Gastrocnemius medialis (tissue), 4 donors: ENCODE data around the gene HABP2. TPM values are rescaled to one million over a fixed set of nuclear protein-coding genes. Genes with fewer than 3 reads are reported as not detected.

Experiments used
- ATAC-seq, 2 donors: fragments of 150-250 bp; one replicate each; pipeline ENCODE4 v1.9.1; 2016
- DNase-seq, 2 donors: peaks; one replicate each; pipeline ENCODE4 v3.0.0-alpha.2; 2019
- H3K27ac ChIP-seq, 4 donors: fragments of 200-600 bp; sonication (generic); 1 replicate in 1 of 4; 2 replicates in 3 of 4; pipeline ENCODE4 v1.5.1; 2016 to 2018; ENCODE audit warnings: mild to moderate bottlenecking in 2 of 4, moderate library complexity in 1 of 4
- H3K27me3 ChIP-seq, 3 donors: fragments of 200-600 bp; sonication (generic) in 2 of 3; 1 replicate in 1 of 3; 2 replicates in 2 of 3; pipeline versions ENCODE4 v1.5.1 to v1.6.0; 2016 to 2019; ENCODE audit warnings: mild to moderate bottlenecking in 1 of 3, moderate library complexity in 1 of 3
- H3K36me3 ChIP-seq, 2 donors: fragments of 200-600 bp; sonication (generic) in 1 of 2; one replicate each; pipeline ENCODE4 v1.5.1; 2017 to 2018
- H3K4me1 ChIP-seq, 2 donors: fragments of 200-600 bp; sonication (generic) in 1 of 2; one replicate each; pipeline ENCODE4 v1.5.1; 2016 to 2017; ENCODE audit warnings: mild to moderate bottlenecking in 2 of 2
- H3K4me3 ChIP-seq, 4 donors: fragments of 200-600 bp; sonication (generic) in 3 of 4; 1 replicate in 1 of 4; 2 replicates in 3 of 4; pipeline ENCODE4 v1.5.1; 2016 to 2019; ENCODE audit warnings: mild to moderate bottlenecking in 2 of 4
- H3K9me3 ChIP-seq, 3 donors: fragments of 200-600 bp; sonication (generic) in 2 of 3; 1 replicate in 1 of 3; 2 replicates in 2 of 3; pipeline ENCODE4 v1.5.1; 2016 to 2019
- CTCF ChIP-seq, 5 experiments: fragments of 450-650 bp in 3 of 5; fragments of 200-600 bp in 2 of 5; sonication (generic) in 2 of 5; IDR thresholded peaks in 4 of 5; conservative IDR thresholded peaks in 1 of 5; 1 replicate in 4 of 5; 2 replicates in 1 of 5; pipeline ENCODE4 v1.5.1; 2016 to 2019; ENCODE audit warnings: antibody characterized with exemption in 5 of 5, mild to moderate bottlenecking in 3 of 5, moderate library complexity in 3 of 5
- POLR2A ChIP-seq, 2 donors: fragments of 450-650 bp; IDR thresholded peaks; one replicate each; pipeline ENCODE4 v1.6.1; 2017; ENCODE audit warnings: antibody characterized with exemption in 2 of 2, mild to moderate bottlenecking in 2 of 2, moderate library complexity in 2 of 2
- in situ Hi-C, 4 donors: fragments of 200-750 bp; cut with MboI; loops; one replicate each; pipeline versions ENCODE4 v1.15.0 to v1.8.0; 2017; ENCODE audit warnings: low sequenced_read_pairs in 4 of 4
- intact Hi-C: fragments of 100-400 bp; cut with DNase I; formaldehyde crosslinking; loops from one replicate; pipeline ENCODE4 v1.15.1; 2023; ENCODE audit warnings: low total_unique reads
- total RNA-seq, 4 donors: library from RNA; depleted of rRNA; stranded (reverse); fragments of >200 nt; gene quantifications; one replicate each; pipeline versions ENCODE4 v1.1.0 to v1.2.3, GENCODE V29; 2016

Gene HABP2
- total RNA-seq, 4 donors from 2014 or later: 0.26 to 0.60 TPM; not detected in 2

- no peak for ATAC-seq
- Histone ChIP-seq H3K4me3 (no peak overlapping the region), H3K9me3 (no peaks in the 10 kb centered on the region), H3K4me1 (peaks cover 0 to 3% of the 10 kb centered on the region in 2 donors), H3K36me3 (no peaks in the 10 kb centered on the region), H3K27ac (no peak overlapping the region), H3K27me3 (no peaks in the 10 kb centered on the region)
- TF ChIP-seq CTCF (IDR thresholded peaks at IDR 0.05 in 4 of 5, conservative IDR thresholded peaks at IDR 0.05 in 1 of 5) (no peak), POLR2A (IDR thresholded peaks at IDR 0.05) (no peak)
- intact Hi-C loops: no loop called here
- in situ Hi-C loops: no loop called here
- no peak for DNase-seq
Observed at GRCh38 chr10:113523628-113524027, 29.2 kb upstream of the HABP2 start.

GRCh38 chr10:113524120-113524519 lies 28.7 kb upstream of the HABP2 start:
- in situ Hi-C loops: no loop called here
- Histone ChIP-seq H3K27ac (no peak overlapping the region), H3K4me1 (peaks cover 0 to 3% of the 10 kb centered on the region in 2 donors), H3K36me3 (no peaks in the 10 kb centered on the region), H3K9me3 (no peaks in the 10 kb centered on the region), H3K4me3 (no peak overlapping the region), H3K27me3 (no peaks in the 10 kb centered on the region)
- ATAC-seq: no peak
- intact Hi-C loops: no loop called here
- DNase-seq: no peak
- TF ChIP-seq POLR2A (IDR thresholded peaks at IDR 0.05): no peak
- TF ChIP-seq CTCF (IDR thresholded peaks at IDR 0.05 in 4 of 5, conservative IDR thresholded peaks at IDR 0.05 in 1 of 5): no peak

GRCh38 chr10:113524539-113525490 lies 28.0 kb upstream of the HABP2 start:
- intact Hi-C loops (no loop called here), in situ Hi-C loops (no loop called here)
- Histone ChIP-seq H3K27ac (no peak overlapping the region), H3K9me3 (no peaks in the 10 kb centered on the region), H3K4me1 (peaks cover 0 to 3% of the 10 kb centered on the region in 2 donors), H3K27me3 (no peaks in the 10 kb centered on the region), H3K36me3 (no peaks in the 10 kb centered on the region), H3K4me3 (no peak overlapping the region)
- no peak for ATAC-seq
- DNase-seq: no peak
- TF ChIP-seq POLR2A (IDR thresholded peaks at IDR 0.05) (no peak), CTCF (IDR thresholded peaks at IDR 0.05 in 4 of 5, conservative IDR thresholded peaks at IDR 0.05 in 1 of 5) (no peak)

GRCh38 chr10:113525713-113526112 lies 27.1 kb upstream of the HABP2 start:
- in situ Hi-C loops (no loop called here), intact Hi-C loops (no loop called here)
- Histone ChIP-seq H3K27me3 (no peaks in the 10 kb centered on the region), H3K36me3 (no peaks in the 10 kb centered on the region), H3K9me3 (no peaks in the 10 kb centered on the region), H3K4me3 (no peak overlapping the region), H3K4me1 (peaks cover 0 to 3% of the 10 kb centered on the region in 2 donors), H3K27ac (no peak overlapping the region)
- ATAC-seq: no peak
- no peak for DNase-seq
- TF ChIP-seq CTCF (IDR thresholded peaks at IDR 0.05 in 4 of 5, conservative IDR thresholded peaks at IDR 0.05 in 1 of 5): no peak
- TF ChIP-seq POLR2A (IDR thresholded peaks at IDR 0.05): no peak
